ENCODE measurements around the gene RRAS2.
"Not testable (repeated sequence)": the region's sequence is repeated elsewhere in the genome, so short reads cannot be mapped to it uniquely, and the experiment has no call there.

RRAS2 gene

DNA sequence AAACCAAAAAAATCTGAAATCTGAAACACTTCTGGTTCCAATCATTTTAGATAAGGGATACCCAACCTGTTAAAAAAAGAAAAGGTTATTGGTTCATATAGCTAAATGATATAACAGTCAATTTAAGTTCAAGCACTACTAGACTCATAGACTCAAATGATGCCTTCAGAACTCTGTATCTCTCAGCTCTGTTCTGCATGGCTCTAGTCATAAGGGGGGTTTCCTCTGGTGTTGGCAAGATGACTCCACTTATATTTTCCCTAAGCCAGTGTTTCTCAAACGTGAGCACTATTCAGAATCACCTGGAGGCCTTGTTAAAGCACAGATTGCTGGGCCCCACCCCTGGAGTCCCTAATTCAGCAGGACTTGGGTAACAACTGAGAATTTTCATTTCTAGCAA lies 11.5 kb upstream of the RRAS2 start:
- DNase-seq = no peak

GRCh38 chr11:14369598-14369997 lies 10.6 kb upstream of the RRAS2 start:
- no peak for DNase-seq

- DNase-seq = no peak
Measured at GRCh38 chr11:14366936-14367335, 8.0 kb upstream of the RRAS2 start.

GRCh38 chr11:14364322-14364721 lies 5.3 kb upstream of the RRAS2 start:
- no peak for DNase-seq

GRCh38 chr11:14362611-14363010 lies 3.6 kb upstream of the RRAS2 start:
- no peak for DNase-seq

DNA sequence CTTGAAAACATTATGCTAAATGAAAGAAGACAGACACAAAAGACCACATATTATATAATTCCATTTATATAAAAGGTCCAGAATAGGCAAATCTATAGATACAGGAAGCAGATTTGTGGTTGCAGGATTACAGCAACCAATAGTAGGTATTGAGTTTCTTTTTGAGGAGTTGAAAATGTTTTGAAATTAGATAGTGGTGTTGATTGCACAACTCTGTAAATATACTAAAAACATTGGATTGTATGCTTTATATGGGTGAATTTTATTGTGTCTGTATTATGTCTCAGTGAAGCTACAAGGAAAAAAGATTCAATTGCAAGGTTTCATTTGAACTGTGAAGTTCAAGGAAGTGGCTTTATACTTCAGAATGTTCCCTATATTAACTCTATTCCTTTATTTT lies 3.0 kb upstream of the RRAS2 start:
- DNase-seq = no peak

- no peak for DNase-seq
Measured at GRCh38 chr11:14360976-14361375, 2.0 kb upstream of the RRAS2 start.

DNA sequence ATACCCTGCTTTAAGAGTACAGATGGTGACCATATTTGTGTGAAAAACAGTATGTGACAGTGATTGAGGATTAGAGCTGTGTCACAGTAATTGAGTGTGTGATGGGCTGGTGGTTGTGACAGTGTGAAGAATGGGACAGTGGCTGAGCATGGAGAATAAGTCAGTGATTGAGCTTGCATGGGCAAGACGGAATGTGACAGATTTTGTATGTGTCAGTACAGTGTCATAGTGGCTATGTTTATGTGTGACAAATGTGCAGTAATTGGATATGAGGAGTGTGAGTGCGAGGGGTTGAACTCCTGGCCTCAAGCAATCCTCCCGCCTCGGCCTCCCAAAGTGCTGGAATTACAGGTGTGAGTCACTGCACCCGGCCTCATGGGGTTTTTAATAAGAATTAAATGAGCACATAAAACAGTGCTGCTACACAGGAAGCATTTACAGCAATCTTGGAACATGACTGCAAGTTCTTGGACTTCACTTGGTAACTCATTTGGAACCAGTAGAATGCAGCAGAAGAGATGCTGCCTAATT lies 583 bp upstream of the RRAS2 start:
- DNase-seq = no peak

GRCh38 chr11:14357881-14358728 lies 878 bp downstream of the RRAS2 start:
- DNase-seq = peak; percentile 6

DNA sequence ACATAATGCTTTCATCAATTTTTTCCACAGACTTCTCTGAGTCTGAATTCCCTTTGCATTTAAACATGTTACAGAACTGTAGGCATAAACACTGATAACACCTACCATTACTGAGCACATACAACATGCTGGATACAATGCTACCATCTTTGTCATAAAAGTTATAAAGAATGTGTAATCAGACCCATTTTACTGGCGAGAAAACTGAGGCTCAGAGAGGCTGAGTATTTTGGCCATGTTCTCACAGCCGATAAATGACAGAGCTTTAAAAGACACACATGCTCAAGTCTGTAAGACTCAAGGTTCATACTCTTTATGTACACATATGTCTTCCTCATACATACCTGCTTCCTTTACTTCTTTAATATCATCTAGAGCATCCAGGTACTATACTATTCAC lies 2.6 kb downstream of the RRAS2 start:
- DNase-seq = no peak

DNA sequence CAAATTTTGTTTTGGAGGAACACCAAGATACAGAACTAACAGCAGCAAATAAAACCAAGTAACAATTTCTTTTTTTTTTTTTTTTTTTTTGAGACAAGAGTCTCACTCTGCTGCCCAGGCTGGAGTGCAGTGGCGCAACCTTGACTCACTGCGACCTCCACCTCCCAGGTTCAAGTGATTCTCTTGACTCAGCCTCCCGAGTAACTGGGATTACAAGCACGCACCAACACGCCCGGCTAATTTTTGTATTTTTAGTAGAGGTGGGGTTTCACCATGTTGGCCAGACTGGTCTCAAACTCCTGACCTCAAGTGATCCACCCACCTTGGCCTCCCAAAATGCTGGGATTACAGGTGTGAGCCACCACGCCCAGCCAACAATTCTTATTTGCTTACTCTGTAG lies 4.4 kb downstream of the RRAS2 start:
- DNase-seq = not testable (repeated sequence)

GRCh38 chr11:14350716-14351238 lies 8.2 kb downstream of the RRAS2 start:
- no peak for DNase-seq

DNA sequence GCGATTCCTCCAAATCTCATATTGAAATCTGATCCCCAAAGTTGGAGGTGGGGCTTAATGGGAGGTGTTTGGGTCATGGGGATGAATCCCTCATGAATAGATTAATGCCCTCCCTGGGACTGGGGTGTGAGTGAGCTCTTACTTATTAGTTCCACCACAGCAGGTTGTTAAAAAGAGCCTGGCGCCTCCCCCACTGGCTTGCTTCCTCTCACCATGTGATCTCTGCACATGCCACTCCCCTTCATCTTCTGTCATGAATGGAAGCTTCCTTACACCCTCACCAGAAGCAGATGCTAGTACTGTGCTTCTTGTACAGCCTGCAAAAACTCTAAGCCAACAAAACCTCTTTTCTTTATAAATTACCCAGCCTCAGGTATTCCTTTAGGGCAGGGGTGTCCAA lies 8.8 kb downstream of the RRAS2 start:
- no peak for DNase-seq

DNA sequence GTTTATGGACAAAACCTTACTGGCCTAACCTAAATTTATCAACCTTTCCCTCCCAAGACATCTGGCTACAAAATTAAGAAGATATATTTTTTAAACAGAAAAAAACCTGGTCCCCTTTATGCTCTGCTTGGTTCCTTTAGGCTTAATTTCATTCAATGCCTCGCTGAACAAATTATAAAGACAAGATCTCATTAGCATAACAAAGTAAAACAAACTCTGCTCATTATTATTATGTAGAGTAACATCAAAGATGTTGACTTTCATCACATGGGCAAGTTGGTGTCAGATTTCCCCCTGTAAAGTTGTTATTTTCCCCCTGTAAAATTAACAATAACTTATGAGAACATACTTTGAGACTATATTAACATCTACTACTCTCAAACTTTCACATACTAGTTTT lies 11.0 kb downstream of the RRAS2 start:
- DNase-seq = no peak

DNA sequence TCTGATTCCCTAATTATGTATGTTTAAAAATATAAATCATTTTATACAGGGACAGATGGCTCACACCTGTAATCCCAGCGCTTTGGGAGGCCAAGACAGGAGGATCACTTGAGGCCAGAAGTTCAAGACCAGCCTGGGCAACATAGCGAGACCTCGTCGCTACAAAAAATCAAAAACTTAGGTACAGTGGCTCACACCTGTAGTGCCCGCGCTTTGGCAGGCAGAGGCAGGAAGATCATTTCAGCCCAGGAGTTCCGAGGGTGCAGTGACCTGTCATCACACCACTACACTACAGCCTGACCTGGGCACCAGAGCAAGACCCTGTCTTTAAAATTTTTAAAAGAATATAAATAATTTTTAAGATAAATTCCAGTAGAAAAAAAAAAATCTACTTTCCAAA lies 11.5 kb downstream of the RRAS2 start:
- no peak for DNase-seq

DNA sequence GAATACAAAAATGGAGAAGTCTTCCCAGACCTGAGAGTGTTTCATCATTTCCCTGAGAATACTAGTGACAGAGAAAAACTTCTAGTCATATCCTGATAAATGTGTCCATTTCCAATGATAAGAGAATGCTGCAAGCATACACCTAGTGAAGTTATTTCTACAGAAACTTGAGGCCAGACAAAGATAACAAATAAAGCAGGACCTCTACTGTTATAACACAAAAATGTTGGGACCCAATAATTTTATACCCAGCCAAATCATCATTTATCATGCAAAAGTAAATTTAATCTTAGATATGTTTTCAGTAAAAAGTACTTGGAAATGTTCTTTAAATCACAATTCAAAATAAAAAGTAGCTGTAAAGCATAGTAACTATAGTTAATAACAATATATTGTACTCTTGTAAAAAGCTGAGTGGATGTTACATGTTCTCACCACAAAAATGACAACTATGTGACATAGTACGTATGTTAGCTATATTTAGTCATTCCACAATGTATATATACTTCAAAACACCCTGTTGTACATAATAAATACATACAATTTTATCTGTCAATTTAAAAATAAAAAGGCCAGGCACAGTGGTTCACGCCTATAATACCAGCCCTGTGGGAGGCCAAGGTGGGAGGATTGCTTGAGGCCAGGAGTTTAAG lies 12.6 kb downstream of the RRAS2 start:
- no peak for DNase-seq

DNA sequence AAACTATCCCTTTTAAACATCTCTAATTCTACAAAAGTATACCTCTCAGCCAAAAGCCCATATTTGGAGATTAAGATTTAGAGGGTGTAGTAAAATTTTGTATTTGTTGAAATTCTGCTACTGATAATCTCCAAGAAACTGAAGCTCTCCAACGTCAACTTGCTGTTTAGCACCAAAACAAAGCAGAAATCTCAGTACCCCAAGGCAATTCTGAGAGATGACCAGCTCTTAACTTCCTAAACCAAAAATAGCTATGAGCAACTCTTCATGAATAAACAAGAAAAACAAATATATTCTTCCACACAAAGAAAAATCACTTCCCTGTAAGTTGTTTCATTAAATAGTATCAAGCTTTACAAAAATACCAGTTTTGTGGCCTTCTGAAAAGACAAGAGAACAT lies 13.3 kb downstream of the RRAS2 start:
- no peak for DNase-seq

GRCh38 chr11:14345016-14345415 lies 14.0 kb downstream of the RRAS2 start:
- not testable (repeated sequence) for DNase-seq

GRCh38 chr11:14342906-14343305 lies 16.1 kb downstream of the RRAS2 start:
- DNase-seq = no peak

DNA sequence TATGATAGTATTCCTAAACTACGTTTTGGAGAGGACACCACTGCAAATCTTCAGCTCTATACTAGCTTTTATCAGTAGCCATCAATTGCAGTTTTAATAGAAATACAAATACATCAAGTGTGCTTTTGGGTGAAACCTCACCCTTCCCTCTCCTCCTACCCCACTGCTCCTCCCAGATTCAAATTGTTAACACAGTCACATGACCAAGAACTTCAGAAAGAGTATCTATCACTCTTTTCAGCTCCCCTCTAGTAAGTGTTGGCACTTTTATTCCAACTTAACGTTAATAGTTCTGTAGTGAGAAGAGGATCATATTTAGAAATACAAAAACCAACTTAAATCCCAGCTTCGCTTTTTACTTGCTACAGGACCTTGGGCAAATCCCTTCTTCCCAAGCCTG lies 17.0 kb downstream of the RRAS2 start:
- DNase-seq = no peak

- no peak for DNase-seq
Measured at GRCh38 chr11:14340721-14341120, 18.3 kb downstream of the RRAS2 start.

GRCh38 chr11:14339356-14339755 lies 19.6 kb downstream of the RRAS2 start:
- no peak for DNase-seq

GRCh38 chr11:14336507-14337503 lies 22.2 kb downstream of the RRAS2 start:
- peak; percentile 15 for DNase-seq

Data from hematopoietic multipotent progenitor cell treated with erythropoietin and hydrocortisone succinate and interleukin-3 and kit ligand, for 8 days (in vitro differentiated cells).